Ascending aorta (tissue), 2 donors: ENCODE data around the gene SNAI3. TPM values are rescaled to one million over a fixed set of nuclear protein-coding genes. Genes with fewer than 3 reads are reported as not detected.

Experiments used
- DNase-seq, 2 donors: peaks; one replicate each; pipeline ENCODE4 v3.0.0-alpha.2; 2019; ENCODE audit warnings: low spot score in 2 of 2
- H3K27ac ChIP-seq, 2 donors: fragments of 200-600 bp; sonication (generic); one replicate each; pipeline ENCODE4 v1.5.1; 2016 to 2017; ENCODE audit warnings: mild to moderate bottlenecking in 1 of 2
- H3K27me3 ChIP-seq: fragments of 200-600 bp; sonication (generic); one replicate; pipeline ENCODE4 v1.5.1; 2017
- H3K36me3 ChIP-seq, 2 donors: fragments of 200-600 bp; sonication (generic); one replicate each; pipeline ENCODE4 v1.5.1; 2016
- H3K4me1 ChIP-seq, 2 donors: fragments of 200-600 bp; sonication (generic); one replicate each; pipeline ENCODE4 v1.5.1; 2016 to 2017; ENCODE audit warnings: mild to moderate bottlenecking in 1 of 2
- H3K4me3 ChIP-seq, 2 donors: fragments of 200-600 bp; sonication (generic); one replicate each; pipeline ENCODE4 v1.5.1; 2016 to 2017; ENCODE audit warnings: mild to moderate bottlenecking in 1 of 2
- H3K9me3 ChIP-seq, 2 donors: fragments of 200-600 bp; sonication (generic); one replicate each; pipeline ENCODE4 v1.5.1; 2016
- intact Hi-C: fragments of 100-400 bp; cut with DNase I; formaldehyde crosslinking; loops from one replicate; pipeline ENCODE4 v1.15.1; 2023
- total RNA-seq: library from RNA; depleted of rRNA; stranded (reverse); fragments of >200 nt; gene quantifications from one replicate; pipeline ENCODE4 v1.1.0, GENCODE V29; 2016
- TF ChIP-seq, protein P1 (sequence below), 3 experiments: fragments of 200-600 bp in 2 of 3; fragments of 450-650 bp in 1 of 3; sonication (generic) in 2 of 3; IDR thresholded peaks; one replicate each; pipeline ENCODE4 v1.5.1; 2016 to 2019; ENCODE audit warnings: antibody characterized with exemption in 3 of 3, mild to moderate bottlenecking in 1 of 3, moderate library complexity in 1 of 3

Gene SNAI3
- total RNA-seq, 1 donor from 2014 or later, result not detected

DNA sequence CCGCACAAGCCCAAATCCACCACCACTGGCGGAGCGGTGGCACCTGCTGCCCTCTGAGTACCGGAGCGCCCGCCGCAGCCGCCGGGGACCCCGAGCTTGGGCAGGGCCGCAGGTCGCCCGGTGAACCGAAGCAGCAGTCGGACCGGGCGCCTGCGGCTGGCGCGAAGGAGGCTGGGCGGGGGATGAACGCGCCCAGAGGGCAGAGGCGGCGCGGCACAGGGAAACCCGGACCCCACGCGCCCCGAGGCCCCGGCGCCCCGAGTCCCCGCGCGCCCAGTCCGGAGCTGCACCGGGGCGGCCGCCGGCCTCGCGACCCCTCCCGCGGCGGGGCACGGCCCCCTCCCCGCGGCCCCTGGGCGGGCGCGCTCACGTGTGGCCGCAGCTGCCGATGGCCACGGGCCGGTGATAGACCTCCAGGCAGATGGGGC lies 19.5 kb upstream of the SNAI3 start:
- intact Hi-C loops, result loop anchor here (1.0 to 5.0 kb wide), 8 partner anchors 43 to 939 kb away; partner anchors contain the start of genes BANP, GALNS, KLHDC4 and MVD
- H3K27me3 ChIP-seq, result no peaks in the 10 kb centered on the region
- no peaks in the 10 kb centered on the region for H3K9me3 ChIP-seq
- TF ChIP-seq, protein P1, sequence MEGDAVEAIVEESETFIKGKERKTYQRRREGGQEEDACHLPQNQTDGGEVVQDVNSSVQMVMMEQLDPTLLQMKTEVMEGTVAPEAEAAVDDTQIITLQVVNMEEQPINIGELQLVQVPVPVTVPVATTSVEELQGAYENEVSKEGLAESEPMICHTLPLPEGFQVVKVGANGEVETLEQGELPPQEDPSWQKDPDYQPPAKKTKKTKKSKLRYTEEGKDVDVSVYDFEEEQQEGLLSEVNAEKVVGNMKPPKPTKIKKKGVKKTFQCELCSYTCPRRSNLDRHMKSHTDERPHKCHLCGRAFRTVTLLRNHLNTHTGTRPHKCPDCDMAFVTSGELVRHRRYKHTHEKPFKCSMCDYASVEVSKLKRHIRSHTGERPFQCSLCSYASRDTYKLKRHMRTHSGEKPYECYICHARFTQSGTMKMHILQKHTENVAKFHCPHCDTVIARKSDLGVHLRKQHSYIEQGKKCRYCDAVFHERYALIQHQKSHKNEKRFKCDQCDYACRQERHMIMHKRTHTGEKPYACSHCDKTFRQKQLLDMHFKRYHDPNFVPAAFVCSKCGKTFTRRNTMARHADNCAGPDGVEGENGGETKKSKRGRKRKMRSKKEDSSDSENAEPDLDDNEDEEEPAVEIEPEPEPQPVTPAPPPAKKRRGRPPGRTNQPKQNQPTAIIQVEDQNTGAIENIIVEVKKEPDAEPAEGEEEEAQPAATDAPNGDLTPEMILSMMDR (IDR thresholded peaks at IDR 0.05), result peak in 1 of 3 experiments; percentile 9
- peak overlapping the region; percentile 73 to 81 for H3K27ac ChIP-seq
- no peak for DNase-seq
- peak overlapping the region; percentile 94 to 98 for H3K4me3 ChIP-seq
- no peaks in the 10 kb centered on the region for H3K36me3 ChIP-seq
- H3K4me1 ChIP-seq, result peaks cover 9 to 24% of the 10 kb centered on the region in 2 donors

DNA sequence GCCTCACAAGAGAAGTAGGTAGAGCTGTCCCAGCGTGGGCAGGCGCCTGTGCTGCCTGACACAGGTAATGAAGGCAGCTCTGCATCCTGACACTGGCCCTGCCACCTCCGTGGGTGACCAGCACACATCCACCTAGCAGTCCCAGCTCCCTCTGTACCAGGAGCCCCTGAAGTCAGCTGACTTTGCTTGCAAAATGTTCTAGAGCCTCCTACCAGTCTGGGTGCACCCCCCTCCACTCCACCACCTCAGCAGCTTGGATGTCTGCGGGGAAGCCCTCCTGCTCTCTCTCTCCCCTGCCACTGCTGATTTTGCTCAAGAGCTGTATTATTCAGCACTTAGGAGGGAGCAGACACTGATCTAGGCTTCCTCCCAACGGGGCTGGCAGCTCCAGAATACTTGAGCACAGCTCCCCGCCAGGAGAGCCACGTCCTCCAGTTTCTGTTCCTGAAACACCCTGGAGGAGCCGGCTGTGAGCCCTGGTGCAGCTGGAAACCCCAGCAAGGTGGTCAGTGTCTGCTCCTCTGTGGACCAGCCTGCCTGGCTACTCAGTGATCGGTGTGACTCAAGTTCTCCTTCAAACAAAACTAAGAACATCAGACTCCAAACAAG lies 18.9 kb upstream of the SNAI3 start:
- no peaks in the 10 kb centered on the region for H3K9me3 ChIP-seq
- DNase-seq, result no peak
- H3K4me1 ChIP-seq, result peaks cover 9 to 24% of the 10 kb centered on the region in 2 donors
- TF ChIP-seq, protein P1 (IDR thresholded peaks at IDR 0.05), result no peak
- no peaks in the 10 kb centered on the region for H3K27me3 ChIP-seq
- intact Hi-C loops, result loop anchor here (5.0 kb wide), 1 partner anchor 938 kb away; the partner anchor contains the start of gene KLHDC4
- H3K36me3 ChIP-seq, result peaks cover 0 to under 1% of the 10 kb centered on the region in 2 donors
- H3K27ac ChIP-seq, result peak overlapping the region; percentile 73 to 81
- peak overlapping the region; percentile 94 to 98 for H3K4me3 ChIP-seq

DNA sequence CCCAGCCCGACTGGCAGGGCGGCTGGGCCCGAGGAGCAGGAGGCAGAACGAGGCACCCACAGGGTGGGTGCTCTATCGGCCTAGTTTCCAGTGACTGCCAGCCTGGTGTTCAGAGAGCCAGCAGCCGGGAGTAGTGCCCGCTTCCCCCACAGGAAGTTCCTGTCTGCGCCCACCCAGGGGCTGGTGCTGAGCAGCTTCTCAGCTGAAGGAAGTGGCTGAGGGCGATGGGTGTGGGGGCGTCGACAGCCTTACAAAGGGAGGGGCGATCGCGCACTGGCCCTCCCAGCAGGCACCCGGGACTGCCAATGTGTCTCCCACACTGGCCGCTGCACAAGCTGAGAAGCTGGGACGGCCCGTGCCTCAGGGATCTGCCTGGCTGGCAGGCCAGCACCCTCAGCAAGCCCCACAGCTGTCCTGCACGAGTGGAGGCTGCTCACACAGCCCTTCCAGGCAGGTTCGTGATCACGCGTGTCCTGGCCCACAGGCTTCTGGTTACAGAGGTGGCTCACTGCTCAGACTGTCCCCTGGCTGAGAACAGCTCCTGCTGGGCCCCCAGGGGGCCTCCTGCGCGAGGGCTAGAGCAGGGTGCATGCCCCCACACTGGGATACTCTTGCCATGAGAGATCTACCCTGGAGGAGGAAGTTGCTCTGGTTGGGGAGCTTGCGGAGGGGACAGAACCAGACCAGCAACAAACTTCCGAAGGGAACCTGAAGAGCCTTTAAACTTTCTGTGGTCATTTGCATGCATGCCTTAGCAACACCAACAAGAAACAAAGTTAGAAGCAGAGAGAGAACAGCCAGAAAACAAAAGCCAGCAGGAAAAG lies 17.4 kb upstream of the SNAI3 start:
- H3K4me1 ChIP-seq, result peaks cover 9 to 24% of the 10 kb centered on the region in 2 donors
- H3K27me3 ChIP-seq, result no peaks in the 10 kb centered on the region
- no peaks in the 10 kb centered on the region for H3K9me3 ChIP-seq
- intact Hi-C loops, result no loop called here
- peak overlapping the region; percentile 18 to 31 for H3K27ac ChIP-seq
- DNase-seq, result no peak
- H3K36me3 ChIP-seq, result peaks cover 12 to 14% of the 10 kb centered on the region in 2 donors
- H3K4me3 ChIP-seq, result peak overlapping the region in 1 of 2 donors; percentile 6
- TF ChIP-seq, protein P1 (IDR thresholded peaks at IDR 0.05), result no peak

DNA sequence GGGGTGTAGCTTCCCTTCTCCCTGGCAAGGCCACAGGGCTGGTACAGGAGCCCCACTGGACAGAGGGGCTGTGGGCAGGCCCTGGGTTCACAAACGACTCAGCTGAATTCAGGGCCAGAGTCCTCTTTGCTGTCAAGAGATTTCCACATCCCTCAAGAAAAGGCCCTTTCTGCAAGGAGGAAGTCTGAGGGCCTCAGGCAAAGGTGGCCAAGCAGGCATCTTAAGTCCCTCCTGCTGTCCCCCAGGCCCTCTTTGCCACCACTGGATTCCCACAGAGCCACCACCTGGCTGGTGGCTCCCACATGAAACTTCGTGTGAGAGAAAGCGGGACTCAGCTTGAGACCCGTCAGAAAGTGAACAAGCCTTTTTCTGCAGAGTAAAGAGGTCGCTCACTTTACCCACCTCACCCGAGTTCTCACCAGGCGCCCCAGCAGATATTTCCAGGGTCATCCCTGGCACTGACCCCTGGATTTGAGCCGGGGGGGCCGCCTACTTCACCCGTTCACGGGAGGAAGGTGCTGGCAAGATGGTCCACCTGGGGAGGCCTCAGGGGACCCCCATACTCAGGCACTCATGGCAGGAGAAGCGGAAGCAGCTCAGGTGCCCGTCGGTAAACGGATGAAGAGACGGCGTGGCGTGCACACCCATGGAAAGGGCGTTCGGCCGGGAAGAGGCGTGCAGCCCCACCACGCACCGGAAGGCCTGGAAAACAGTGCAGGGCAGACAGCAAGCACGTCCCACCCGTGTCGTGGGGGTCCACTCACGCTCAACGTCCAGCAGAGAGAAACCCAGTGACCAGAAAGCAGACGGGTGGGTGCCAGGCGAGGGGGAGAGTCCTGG lies 16.3 kb upstream of the SNAI3 start:
- intact Hi-C loops, result no loop called here
- TF ChIP-seq, protein P1 (IDR thresholded peaks at IDR 0.05), result no peak
- H3K9me3 ChIP-seq, result no peaks in the 10 kb centered on the region
- peaks cover 23 to 25% of the 10 kb centered on the region in 2 donors for H3K36me3 ChIP-seq
- peak overlapping the region in 1 of 2 donors; percentile 6 for H3K4me3 ChIP-seq
- no peak for DNase-seq
- peaks cover 9 to 23% of the 10 kb centered on the region in 2 donors for H3K4me1 ChIP-seq
- peak overlapping the region; percentile 18 to 41 for H3K27ac ChIP-seq
- H3K27me3 ChIP-seq, result no peaks in the 10 kb centered on the region
